Effector memory CD4-positive, alpha-beta T cell (primary cell): Measurements from ENCODE around the gene TMEM14A.

Experiments
- DNase-seq, 3 donors: peaks; one replicate each; pipeline ENCODE4 v3.0.0-alpha.2; 2020
- H3K27ac ChIP-seq: 2 replicates; pipeline ENCODE4 v1.7.0; 2013; ENCODE audit warnings: mild to moderate bottlenecking, low read length, moderate library complexity; ENCODE audit not compliant: insufficient read depth, poor library complexity, severe bottlenecking
- H3K27me3 ChIP-seq: replicated peaks from 2 replicates; pipeline ENCODE4 v1.7.0; 2013; ENCODE audit warnings: mild to moderate bottlenecking, low read length; ENCODE audit not compliant: insufficient read depth, control insufficient read depth, poor library complexity, severe bottlenecking
- H3K36me3 ChIP-seq: 2 replicates; pipeline ENCODE4 v1.7.0; 2013; ENCODE audit warnings: mild to moderate bottlenecking, low read length, moderate library complexity; ENCODE audit not compliant: control insufficient read depth, insufficient read depth
- H3K4me1 ChIP-seq: 2 replicates; pipeline ENCODE4 v1.7.0; 2013; ENCODE audit warnings: low read length, mild to moderate bottlenecking; ENCODE audit not compliant: control insufficient read depth, insufficient read depth, poor library complexity, severe bottlenecking
- H3K4me3 ChIP-seq: 2 replicates; pipeline ENCODE4 v1.7.0; 2013; ENCODE audit warnings: low read length, low read depth, mild to moderate bottlenecking; ENCODE audit not compliant: insufficient read depth, poor library complexity, severe bottlenecking
- H3K9me3 ChIP-seq: 2 replicates; pipeline ENCODE4 v1.7.0; 2013; ENCODE audit warnings: mild to moderate bottlenecking, low read length, moderate library complexity; ENCODE audit not compliant: control insufficient read depth
- total RNA-seq, 3 donors: gene quantifications; one replicate each; lab custom pipeline; 2026; lab: John Stamatoyannopoulos, UW

Gene TMEM14A, protein sequence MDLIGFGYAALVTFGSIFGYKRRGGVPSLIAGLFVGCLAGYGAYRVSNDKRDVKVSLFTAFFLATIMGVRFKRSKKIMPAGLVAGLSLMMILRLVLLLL
- total RNA-seq = 3.9 to 5.9 (median 4.2) reads per million in 3 donors

DNA sequence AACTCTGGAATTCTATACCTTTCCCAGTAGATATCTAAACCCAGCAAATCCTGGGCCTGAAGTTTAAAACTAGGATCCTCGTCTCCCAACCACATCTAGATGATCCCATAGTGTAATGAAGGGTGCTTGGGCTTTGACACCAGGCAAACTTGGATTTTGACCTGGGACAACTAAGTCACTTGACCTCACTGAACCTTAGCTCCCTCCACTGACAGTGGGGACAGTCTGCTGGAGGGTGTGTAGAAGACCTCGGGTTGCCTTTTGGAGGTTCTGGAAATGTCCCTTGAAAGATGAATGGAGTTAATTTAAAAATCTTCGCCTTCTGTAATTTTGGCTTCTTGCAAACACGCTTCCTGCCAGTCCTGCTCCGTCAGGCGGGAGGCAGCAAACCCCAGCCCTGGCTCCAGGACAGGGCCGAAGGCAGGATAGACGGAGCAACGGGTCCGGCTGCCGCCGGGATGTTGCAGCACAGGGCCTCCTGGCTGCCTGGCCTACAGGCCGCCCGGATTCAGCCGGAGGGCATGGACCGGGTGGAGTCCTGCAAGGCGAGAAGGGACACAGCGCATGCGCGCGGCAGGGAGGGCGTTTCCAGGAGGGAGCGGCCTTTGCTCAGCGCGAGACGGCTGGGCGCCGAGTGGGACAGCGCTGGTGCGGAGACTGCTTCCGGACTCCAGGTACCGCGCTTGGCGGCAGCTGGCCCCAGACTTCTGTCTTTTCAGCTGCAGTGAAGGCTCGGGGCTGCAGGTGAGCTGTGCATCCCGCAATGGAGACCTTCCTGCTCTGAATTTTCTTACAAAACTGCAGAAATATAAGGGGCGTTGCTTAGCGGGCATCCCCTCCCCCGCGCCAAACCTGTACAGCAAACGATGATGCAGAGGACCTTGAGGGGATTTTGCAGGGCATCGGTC, at the start of gene TMEM14A:
Gene TMEM14A, plus strand, starts transcription at position 612 of the 908 bp plus-strand sequence. CDS start 5,990 bp downstream, outside the sequence.
- peak within 1 kb of the TSS; percentile 48 for H3K27ac ChIP-seq
- peak; percentile 80 to 88 (median 81) for DNase-seq
- no peaks in the 10 kb centered on the region for H3K27me3 ChIP-seq
- no peaks in the 10 kb centered on the region for H3K36me3 ChIP-seq
- H3K4me3 ChIP-seq = peak within 1 kb of the TSS; percentile 74
- peaks cover 17% of the 10 kb centered on the region for H3K4me1 ChIP-seq
- no peaks in the 10 kb centered on the region for H3K9me3 ChIP-seq

DNA sequence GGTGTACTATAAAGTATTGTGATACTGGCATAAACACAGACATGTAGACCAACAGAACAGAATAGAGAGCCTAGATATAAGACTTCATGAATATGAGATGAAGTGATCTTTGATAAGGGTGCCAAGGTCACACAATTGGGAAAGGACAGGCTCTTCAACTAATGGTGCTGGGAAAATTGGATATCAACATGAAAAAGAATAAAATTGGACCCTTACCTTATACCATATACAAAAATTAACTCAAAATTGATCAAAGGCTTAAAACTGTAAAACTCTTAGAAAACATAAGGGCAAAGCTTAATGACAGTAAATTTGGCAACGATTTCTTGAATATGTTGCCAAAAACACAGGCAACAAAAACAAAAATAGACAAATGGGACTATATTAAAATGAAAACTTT, 49.3 kb upstream of the TMEM14A start:
- DNase-seq = no peak
- H3K4me3 ChIP-seq = no peak overlapping the region
- no peaks in the 10 kb centered on the region for H3K36me3 ChIP-seq
- no peak overlapping the region for H3K27ac ChIP-seq
- H3K27me3 ChIP-seq = no peaks in the 10 kb centered on the region
- H3K9me3 ChIP-seq = no peaks in the 10 kb centered on the region
- H3K4me1 ChIP-seq = no peaks in the 10 kb centered on the region

DNA sequence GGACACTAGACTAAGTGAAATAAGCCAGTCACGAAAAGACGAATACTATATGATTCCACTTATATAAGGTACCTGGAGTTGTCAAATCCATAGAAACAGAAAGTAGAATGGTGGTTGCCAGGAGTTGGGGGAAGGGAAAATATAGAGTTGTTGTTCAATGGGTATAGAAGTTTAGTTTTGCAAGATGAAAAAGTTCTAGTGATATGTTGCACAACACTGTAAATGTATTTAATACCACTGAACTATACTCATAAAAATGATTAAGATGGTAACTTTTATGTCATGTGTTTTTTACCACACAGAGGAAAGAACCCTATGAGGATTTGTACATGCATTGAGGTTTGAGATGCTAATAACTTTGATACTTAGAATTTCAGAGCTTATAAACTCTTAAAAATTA, 48.1 kb upstream of the TMEM14A start:
- Histone ChIP-seq H3K4me3 (no peak overlapping the region), H3K27me3 (no peaks in the 10 kb centered on the region), H3K4me1 (no peaks in the 10 kb centered on the region), H3K36me3 (no peaks in the 10 kb centered on the region), H3K27ac (no peak overlapping the region), H3K9me3 (no peaks in the 10 kb centered on the region)
- DNase-seq = no peak

DNA sequence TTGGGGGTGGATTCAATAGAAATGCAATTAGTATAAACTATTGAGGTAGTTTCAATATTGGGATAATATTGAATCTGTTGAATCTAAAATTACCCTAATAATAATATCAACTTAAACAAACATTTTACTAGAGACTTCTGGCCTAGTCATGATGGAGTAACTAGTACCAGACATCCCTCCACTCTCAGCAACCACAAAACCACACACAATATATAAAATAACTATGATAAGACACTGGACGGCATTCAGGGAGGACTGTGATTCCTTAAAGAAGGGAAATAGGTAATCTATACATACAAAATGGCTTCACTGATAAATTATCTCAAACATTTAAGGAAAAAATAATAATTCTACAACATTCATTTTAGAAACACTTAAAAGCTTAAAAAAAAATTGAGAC, 38.9 kb upstream of the TMEM14A start:
- no peaks in the 10 kb centered on the region for H3K36me3 ChIP-seq
- H3K4me3 ChIP-seq = no peak overlapping the region
- no peaks in the 10 kb centered on the region for H3K9me3 ChIP-seq
- no peaks in the 10 kb centered on the region for H3K4me1 ChIP-seq
- H3K27ac ChIP-seq = no peak overlapping the region
- DNase-seq = no peak
- H3K27me3 ChIP-seq = no peaks in the 10 kb centered on the region

DNA sequence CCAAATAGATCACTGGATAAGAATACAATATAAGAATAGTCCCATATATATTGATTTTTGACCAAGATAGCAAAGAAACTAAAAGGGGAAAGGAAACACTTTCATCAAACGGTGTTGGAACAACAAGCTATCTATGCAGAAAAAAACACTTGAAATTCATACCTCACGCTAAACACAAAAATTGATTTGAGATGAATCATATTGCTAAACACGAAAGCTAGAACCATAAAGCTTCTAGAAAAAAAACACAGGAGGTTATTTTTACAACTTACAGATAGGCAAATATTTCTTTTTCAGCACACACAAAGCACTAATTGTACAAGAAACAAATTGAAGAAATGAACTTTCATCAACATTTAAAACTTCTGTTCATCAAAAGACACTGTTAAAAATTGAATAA, 36.7 kb upstream of the TMEM14A start:
- no peak for DNase-seq
- H3K27ac ChIP-seq = no peak overlapping the region

DNA sequence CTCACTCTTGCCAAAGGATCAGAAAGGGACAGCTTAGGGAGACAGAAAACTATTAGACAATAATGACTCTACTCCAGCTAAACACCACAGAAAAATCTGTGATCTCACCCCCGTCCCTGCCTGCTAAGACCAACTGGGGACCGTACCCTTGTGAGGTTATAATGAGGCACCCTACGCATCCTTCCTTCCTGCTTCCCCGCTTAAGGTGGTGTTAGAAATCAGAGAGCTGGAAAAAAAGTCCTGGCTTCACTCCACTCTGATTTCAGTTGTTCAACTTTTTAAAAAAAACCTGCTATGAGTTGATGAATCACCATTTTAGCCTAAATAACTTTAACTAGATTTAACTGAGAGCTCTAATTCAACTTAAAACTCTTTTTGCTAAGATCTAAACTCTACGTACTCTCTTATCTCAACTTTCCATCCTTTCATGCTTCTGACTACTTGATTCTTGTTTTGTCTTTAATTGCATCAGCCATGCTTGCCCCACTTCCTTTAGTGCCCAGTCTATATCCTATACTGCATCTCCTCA, 35.8 kb upstream of the TMEM14A start:
- Histone ChIP-seq H3K4me3 (no peak overlapping the region), H3K4me1 (no peaks in the 10 kb centered on the region), H3K36me3 (no peaks in the 10 kb centered on the region), H3K27me3 (no peaks in the 10 kb centered on the region), H3K27ac (no peak overlapping the region), H3K9me3 (no peaks in the 10 kb centered on the region)
- no peak for DNase-seq

More for the DNA sequence above, 36.7 kb upstream of the TMEM14A start:
- H3K27me3 ChIP-seq = no peaks in the 10 kb centered on the region
- H3K4me1 ChIP-seq = no peaks in the 10 kb centered on the region
- H3K4me3 ChIP-seq = no peak overlapping the region
- H3K36me3 ChIP-seq = no peaks in the 10 kb centered on the region
- H3K9me3 ChIP-seq = no peaks in the 10 kb centered on the region

DNA sequence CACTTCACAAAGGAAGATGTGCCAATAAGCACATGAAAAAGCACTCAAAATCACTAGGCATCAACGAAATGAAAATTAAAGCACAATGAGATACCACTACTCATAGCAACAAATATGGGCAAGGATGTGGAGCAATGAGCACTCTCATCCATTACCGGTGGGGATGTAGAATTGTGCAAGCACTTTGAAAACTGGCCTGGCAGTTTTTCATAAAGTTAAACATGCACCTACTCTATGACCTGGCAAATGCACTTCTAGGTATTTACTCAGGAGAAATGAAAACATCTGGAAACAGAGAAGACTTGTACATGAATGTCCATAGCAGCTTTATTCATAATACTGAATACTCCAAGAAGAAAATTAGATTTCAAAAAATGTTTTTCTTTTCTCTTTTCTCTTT, 34.1 kb upstream of the TMEM14A start:
- H3K4me1 ChIP-seq = no peaks in the 10 kb centered on the region
- H3K4me3 ChIP-seq = no peak overlapping the region
- no peaks in the 10 kb centered on the region for H3K36me3 ChIP-seq
- no peaks in the 10 kb centered on the region for H3K27me3 ChIP-seq
- no peaks in the 10 kb centered on the region for H3K9me3 ChIP-seq
- no peak for DNase-seq
- H3K27ac ChIP-seq = no peak overlapping the region

DNA sequence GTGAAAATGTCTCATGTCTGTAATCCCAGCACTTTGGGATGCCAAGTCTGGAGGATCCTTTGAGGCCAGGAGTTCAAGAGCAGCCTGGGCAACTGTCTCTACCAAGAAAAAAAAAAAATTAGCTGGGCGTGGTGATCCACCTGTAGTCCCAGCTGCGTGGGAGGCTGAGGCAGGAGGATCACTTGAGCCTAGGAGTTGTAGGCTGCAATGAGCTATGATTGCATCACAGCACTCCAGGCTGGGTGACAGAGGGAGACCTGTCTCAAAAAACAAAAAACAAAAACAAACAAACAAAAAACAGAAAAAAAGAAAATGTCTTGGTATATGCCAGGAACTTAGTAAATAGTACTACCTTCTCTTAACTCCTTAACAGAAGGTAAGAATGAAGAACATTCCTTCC, 31.4 kb upstream of the TMEM14A start:
- Histone ChIP-seq H3K27me3 (no peaks in the 10 kb centered on the region), H3K4me3 (no peak overlapping the region)

DNA sequence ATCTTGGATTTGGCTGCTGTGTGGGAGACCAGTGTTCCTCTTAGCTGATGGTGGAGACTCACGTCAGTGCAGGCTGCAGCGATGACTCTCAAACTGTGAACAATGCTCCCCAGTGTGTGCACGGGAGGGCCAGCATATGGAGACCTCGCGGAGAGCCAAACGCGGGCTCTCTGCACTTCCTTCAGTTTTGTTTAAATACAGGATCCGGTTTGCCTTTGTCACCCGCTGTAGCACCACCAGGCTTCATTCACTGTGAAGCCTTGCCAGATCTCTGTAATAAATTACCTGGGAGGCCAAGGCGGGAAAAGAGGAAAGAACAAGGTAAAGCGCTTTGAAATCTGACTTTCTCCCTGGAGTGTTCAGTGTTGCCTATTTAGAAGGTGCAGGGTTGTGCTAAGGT, 30.7 kb upstream of the TMEM14A start:
- H3K27me3 ChIP-seq = no peaks in the 10 kb centered on the region
- no peak for DNase-seq
- no peak overlapping the region for H3K4me3 ChIP-seq
- no peaks in the 10 kb centered on the region for H3K36me3 ChIP-seq
- no peak overlapping the region for H3K27ac ChIP-seq
- no peaks in the 10 kb centered on the region for H3K9me3 ChIP-seq
- no peaks in the 10 kb centered on the region for H3K4me1 ChIP-seq

More for the DNA sequence above, 31.4 kb upstream of the TMEM14A start:
- Histone ChIP-seq H3K36me3 (no peaks in the 10 kb centered on the region), H3K27ac (no peak overlapping the region), H3K4me1 (no peaks in the 10 kb centered on the region), H3K9me3 (no peaks in the 10 kb centered on the region)
- DNase-seq = no peak

DNA sequence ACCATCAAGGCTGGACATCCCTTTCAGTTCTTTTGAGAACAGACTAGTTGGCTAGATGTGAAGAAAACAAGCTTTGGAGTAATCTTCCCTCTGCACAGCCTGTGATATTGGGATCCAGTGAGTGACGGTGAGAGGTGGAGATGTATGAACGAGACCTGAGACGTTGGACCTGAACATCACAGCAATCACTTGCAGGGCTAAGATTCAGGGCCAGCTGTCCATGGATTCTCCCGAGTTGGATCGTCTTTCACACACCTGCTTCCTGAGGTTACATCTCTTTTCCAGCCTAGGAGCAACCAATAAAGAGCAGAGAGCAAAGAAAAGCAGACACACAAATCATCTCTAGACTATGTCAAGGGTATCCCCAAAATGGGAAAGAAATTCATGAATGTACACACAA, 30.0 kb upstream of the TMEM14A start:
- Histone ChIP-seq H3K9me3 (no peaks in the 10 kb centered on the region), H3K27me3 (no peaks in the 10 kb centered on the region), H3K36me3 (no peaks in the 10 kb centered on the region), H3K4me1 (no peaks in the 10 kb centered on the region), H3K27ac (no peak overlapping the region), H3K4me3 (no peak overlapping the region)
- no peak for DNase-seq
